Caco-2 (cell line): Measurements from ENCODE around the gene VIPR2. TPM values are rescaled to one million over a fixed set of nuclear protein-coding genes. Genes with fewer than 3 reads are reported as not detected.

Experiments used
- BruUV-seq: library from RNA; stranded (reverse); fragments of 400-500 nt; replicated peaks from 2 replicates; lab custom pipeline; 2021; lab: Mats Ljungman, UMichigan
- CTCF ChIA-PET: fragments of 300-600 bp; sonication (Branson Sonifier 250); formaldehyde crosslinking; loops from one replicate; lab custom pipeline; 2022; ENCODE audit warnings: antibody characterized with exemption; lab: Charles Lee
- POLR2A ChIA-PET: fragments of 300-600 bp; sonication (Branson Sonifier 250); formaldehyde crosslinking; loops from one replicate; lab custom pipeline; 2022; ENCODE audit warnings: antibody characterized with exemption; lab: Charles Lee
- DNase-seq, 2 experiments: peaks; one replicate each; pipeline versions ENCODE4 v3.0.0 to v3.0.0-alpha.2; 2020 to 2022
- H3K27me3 ChIP-seq: replicated peaks from 2 replicates; pipeline ENCODE4 v1.6.0; 2011; ENCODE audit warnings: low read length; ENCODE audit not compliant: control insufficient read depth, insufficient read depth
- H3K36me3 ChIP-seq: 2 replicates; pipeline ENCODE4 v1.5.1; 2011; ENCODE audit warnings: low read length; ENCODE audit not compliant: control insufficient read depth, insufficient read depth
- H3K4me1 ChIP-seq: fragments of 250-450 bp; sonication (Bioruptor Pico); 2 replicates; pipeline ENCODE4 v1.5.1; 2020; ENCODE audit warnings: mild to moderate bottlenecking
- H3K4me3 ChIP-seq: 2 replicates; pipeline ENCODE4 v1.5.1; 2011; ENCODE audit warnings: low read depth, mild to moderate bottlenecking, control low read depth, low read length
- H3K9me3 ChIP-seq: fragments of 250-450 bp; sonication (Bioruptor Pico); 2 replicates; pipeline ENCODE4 v1.5.1; 2020; ENCODE audit warnings: mild to moderate bottlenecking, moderate library complexity
- H3K27ac Mint-ChIP-seq: one replicate; pipeline ENCODE4 v1.8.0; 2022; ENCODE audit warnings: mixed read lengths; ENCODE audit not compliant: unreplicated experiment
- H3K27me3 Mint-ChIP-seq: one replicate; pipeline ENCODE4 v1.8.0; 2022; ENCODE audit warnings: mixed read lengths; ENCODE audit not compliant: insufficient read depth, unreplicated experiment
- H3K36me3 Mint-ChIP-seq: one replicate; pipeline ENCODE4 v1.8.0; 2022; ENCODE audit warnings: mild to moderate bottlenecking, mixed read lengths; ENCODE audit not compliant: insufficient read depth, unreplicated experiment
- H3K4me1 Mint-ChIP-seq: one replicate; pipeline ENCODE4 v1.8.0; 2022; ENCODE audit warnings: low read depth, mixed read lengths; ENCODE audit not compliant: unreplicated experiment
- H3K4me3 Mint-ChIP-seq: one replicate; pipeline ENCODE4 v1.8.0; 2022; ENCODE audit warnings: mild to moderate bottlenecking, moderate library complexity, mixed read lengths; ENCODE audit not compliant: unreplicated experiment
- H3K9me3 Mint-ChIP-seq: one replicate; pipeline ENCODE4 v1.8.0; 2022; ENCODE audit warnings: mixed read lengths; ENCODE audit not compliant: unreplicated experiment
- intact Hi-C: fragments of 100-400 bp; cut with micrococcal nuclease; formaldehyde crosslinking; loops from one replicate; pipeline ENCODE4 v1.10.0; 2022; ENCODE audit not compliant: unreplicated experiment
- total RNA-seq: library from RNA; stranded (reverse); gene quantifications from 2 replicates; pipeline ENCODE4 v1.2.3, GENCODE V29; 2022
- TF ChIP-seq, protein P1 (sequence below), 2 experiments: fragments of 200-600 bp in 1 of 2; IDR thresholded peaks; 1 replicate in 1 of 2; 2 replicates in 1 of 2; pipeline versions ENCODE4 v1.5.1 to v1.8.0; 2011 to 2022; ENCODE audit warnings: antibody characterized with exemption in 1 of 2, control low read depth in 1 of 2, inconsistent platforms in 1 of 2, low read depth in 1 of 2, low read length in 1 of 2, mild to moderate bottlenecking in 1 of 2, moderate library complexity in 1 of 2; ENCODE audit not compliant: insufficient read depth in 1 of 2, severe bottlenecking in 1 of 2, unreplicated experiment in 1 of 2

Gene VIPR2
- total RNA-seq, 1 experiment from 2014 or later, result not detected

DNA sequence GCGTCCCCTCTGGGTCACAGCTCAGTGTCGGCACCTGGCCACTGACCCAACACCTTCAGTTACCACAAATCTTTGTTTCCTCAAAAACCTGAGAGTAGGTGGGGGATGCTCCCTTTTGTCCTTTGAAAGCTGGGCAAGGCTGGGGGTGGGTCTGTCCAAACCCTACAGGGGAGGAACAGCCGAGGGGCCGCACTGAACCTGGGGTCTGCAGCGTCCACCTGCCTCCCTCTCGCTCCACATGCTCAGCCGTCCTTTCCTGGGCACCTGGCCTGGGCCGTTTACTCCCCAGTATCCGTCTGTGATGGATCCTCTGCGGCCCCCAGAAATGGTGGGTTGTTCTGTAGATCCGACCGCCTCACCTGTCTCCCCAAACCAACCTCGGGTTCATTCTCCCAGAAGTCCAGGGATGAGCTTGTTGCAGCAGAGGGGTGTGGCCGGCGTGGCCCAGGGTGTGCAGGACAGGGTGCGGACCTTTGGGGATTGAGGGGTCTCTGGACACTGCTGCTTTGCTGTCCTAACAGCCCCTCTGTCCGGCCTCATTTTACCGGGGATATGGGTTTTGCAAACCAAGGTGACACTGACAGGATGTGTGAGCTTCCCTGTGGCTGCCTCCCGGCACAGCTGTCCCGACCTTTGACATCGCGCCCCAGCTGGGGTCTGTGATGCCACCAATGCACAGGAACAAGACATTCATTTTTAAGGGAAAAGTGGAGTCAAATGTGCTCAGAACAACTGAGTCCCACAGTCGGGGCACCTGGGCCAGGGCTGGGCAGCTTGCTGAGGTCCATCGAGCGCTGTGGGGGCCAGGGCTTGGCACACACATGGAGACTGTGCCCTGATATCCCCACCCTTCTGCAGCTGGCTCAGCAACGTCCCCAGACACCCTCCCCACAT lies 115.9 kb downstream of the VIPR2 start:
- H3K9me3 ChIP-seq, result no peaks in the 10 kb centered on the region
- H3K27me3 ChIP-seq, result no peaks in the 10 kb centered on the region
- H3K36me3 Mint-ChIP-seq, result no peaks in the 10 kb centered on the region
- H3K4me3 Mint-ChIP-seq, result no peak overlapping the region
- no peaks in the 10 kb centered on the region for H3K36me3 ChIP-seq
- peaks cover 2% of the 10 kb centered on the region for H3K27me3 Mint-ChIP-seq
- H3K4me3 ChIP-seq, result no peak overlapping the region
- peak overlapping the region; percentile 53 for H3K27ac Mint-ChIP-seq
- intact Hi-C loops, result no loop called here
- ChIA-PET POLR2A (no interaction called here), CTCF (interaction anchor here (0.5 kb wide), 1 partner anchor 15 kb away, joined by 3 read pairs; no protein-coding TSS in a partner anchor)
- H3K4me1 ChIP-seq, result peaks cover 8% of the 10 kb centered on the region
- peaks cover 7% of the 10 kb centered on the region for H3K9me3 Mint-ChIP-seq
- no peak for DNase-seq
- H3K4me1 Mint-ChIP-seq, result no peaks in the 10 kb centered on the region
- no TSS peak for BruUV-seq
- TF ChIP-seq, protein P1, sequence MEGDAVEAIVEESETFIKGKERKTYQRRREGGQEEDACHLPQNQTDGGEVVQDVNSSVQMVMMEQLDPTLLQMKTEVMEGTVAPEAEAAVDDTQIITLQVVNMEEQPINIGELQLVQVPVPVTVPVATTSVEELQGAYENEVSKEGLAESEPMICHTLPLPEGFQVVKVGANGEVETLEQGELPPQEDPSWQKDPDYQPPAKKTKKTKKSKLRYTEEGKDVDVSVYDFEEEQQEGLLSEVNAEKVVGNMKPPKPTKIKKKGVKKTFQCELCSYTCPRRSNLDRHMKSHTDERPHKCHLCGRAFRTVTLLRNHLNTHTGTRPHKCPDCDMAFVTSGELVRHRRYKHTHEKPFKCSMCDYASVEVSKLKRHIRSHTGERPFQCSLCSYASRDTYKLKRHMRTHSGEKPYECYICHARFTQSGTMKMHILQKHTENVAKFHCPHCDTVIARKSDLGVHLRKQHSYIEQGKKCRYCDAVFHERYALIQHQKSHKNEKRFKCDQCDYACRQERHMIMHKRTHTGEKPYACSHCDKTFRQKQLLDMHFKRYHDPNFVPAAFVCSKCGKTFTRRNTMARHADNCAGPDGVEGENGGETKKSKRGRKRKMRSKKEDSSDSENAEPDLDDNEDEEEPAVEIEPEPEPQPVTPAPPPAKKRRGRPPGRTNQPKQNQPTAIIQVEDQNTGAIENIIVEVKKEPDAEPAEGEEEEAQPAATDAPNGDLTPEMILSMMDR (IDR thresholded peaks at IDR 0.05; ENCODE audit: insufficient read depth in 1 of 2, low read depth in 1 of 2, low read length in 1 of 2, severe bottlenecking in 1 of 2, unreplicated experiment in 1 of 2), result no peak

DNA sequence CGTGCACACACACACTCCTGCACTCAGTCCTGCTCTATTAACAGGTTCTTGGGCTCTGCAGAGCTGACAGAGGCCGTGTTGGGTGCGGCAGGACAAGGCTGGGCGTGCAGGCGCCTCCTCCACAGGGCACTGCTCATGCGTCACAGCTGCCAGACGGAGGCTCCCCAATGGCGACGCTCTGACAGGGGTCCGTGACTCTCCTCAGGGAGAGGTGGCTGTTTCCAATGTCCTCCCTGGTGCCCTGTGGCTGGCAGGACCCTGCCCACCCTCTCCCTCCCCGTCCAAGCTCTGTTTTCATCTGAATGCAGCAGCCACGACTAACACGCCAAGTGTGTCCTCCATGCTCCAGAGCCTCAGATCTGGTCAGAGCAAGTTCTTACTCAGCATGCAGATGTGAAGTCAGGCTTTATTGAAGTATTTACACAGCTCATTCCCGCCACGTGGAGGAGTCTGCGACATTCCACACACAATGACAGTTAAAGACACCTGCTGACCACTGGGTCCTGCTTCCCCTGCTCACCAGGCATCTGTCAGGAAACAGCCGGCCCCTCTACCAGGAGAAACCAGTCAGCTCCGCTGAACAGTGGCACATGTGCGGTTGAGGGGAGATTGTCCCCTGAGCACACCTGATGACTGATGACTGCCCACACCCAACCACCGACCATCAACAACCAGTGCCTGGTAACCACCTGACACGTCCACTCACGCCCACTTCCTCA lies 116.7 kb downstream of the VIPR2 start:
- H3K27me3 Mint-ChIP-seq, result no peaks in the 10 kb centered on the region
- no peaks in the 10 kb centered on the region for H3K36me3 Mint-ChIP-seq
- Histone ChIP-seq H3K4me1 (peaks cover 8% of the 10 kb centered on the region), H3K27me3 (no peaks in the 10 kb centered on the region), H3K36me3 (no peaks in the 10 kb centered on the region), H3K9me3 (no peaks in the 10 kb centered on the region), H3K4me3 (peak overlapping the region; percentile 8; the same call in 1 of the 2 replicates)
- ChIA-PET CTCF (no interaction called here), POLR2A (no interaction called here)
- H3K4me1 Mint-ChIP-seq, result no peaks in the 10 kb centered on the region
- H3K27ac Mint-ChIP-seq, result peak overlapping the region; percentile 53
- DNase-seq, result peak in 1 of 2 experiments; percentile 37
- peak overlapping the region; percentile 48 for H3K4me3 Mint-ChIP-seq
- peaks cover 7% of the 10 kb centered on the region for H3K9me3 Mint-ChIP-seq
- TF ChIP-seq, protein P1 (IDR thresholded peaks at IDR 0.05; ENCODE audit: insufficient read depth in 1 of 2, low read depth in 1 of 2, low read length in 1 of 2, severe bottlenecking in 1 of 2, unreplicated experiment in 1 of 2), result no peak
- no TSS peak for BruUV-seq
- intact Hi-C loops, result no loop called here

DNA sequence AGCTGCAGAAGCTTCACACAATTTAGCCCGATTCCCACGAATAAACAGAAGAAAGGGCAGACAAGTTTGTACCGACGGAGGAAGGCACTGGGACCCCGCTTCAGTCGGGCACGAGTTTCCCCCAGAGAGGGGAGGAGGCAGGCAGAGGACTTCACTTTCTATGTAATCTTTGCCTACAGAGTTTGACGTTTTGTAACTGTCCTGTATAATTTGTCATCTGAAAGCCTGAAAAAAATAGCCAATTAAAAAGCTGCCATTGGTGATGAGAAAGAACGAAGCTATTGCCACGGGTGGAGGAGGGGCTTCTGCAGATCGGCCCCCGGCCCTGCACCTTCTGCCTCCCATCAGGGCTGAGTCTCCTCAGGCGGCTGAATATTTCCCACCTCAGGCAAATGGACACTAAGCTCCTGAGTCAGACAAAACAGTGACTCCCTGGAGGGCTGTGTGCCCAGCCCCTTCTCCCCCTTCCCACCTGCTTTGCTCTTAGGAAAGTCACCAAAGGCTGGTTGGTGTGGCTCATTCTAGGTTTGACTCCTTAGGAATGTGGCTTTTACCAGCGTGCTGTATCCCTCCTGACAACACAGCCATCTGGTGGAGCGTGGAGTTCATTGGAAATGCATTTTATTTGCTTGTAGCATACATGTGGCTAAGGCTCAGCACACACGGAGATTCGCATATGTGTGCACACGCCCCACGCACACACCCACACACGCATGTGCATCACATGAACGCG lies 117.4 kb downstream of the VIPR2 start:
- no TSS peak for BruUV-seq
- TF ChIP-seq, protein P1 (IDR thresholded peaks at IDR 0.05; ENCODE audit: insufficient read depth in 1 of 2, low read depth in 1 of 2, low read length in 1 of 2, severe bottlenecking in 1 of 2, unreplicated experiment in 1 of 2), result no peak
- no peak for DNase-seq
- intact Hi-C loops, result no loop called here
- peak overlapping the region; percentile 8; the same call in 1 of the 2 replicates for H3K4me3 ChIP-seq
- H3K4me3 Mint-ChIP-seq, result no peak overlapping the region
- H3K36me3 ChIP-seq, result no peaks in the 10 kb centered on the region
- peaks cover 7% of the 10 kb centered on the region for H3K9me3 Mint-ChIP-seq
- H3K4me1 ChIP-seq, result peaks cover 8% of the 10 kb centered on the region
- no peaks in the 10 kb centered on the region for H3K4me1 Mint-ChIP-seq
- no peaks in the 10 kb centered on the region for H3K27me3 ChIP-seq
- no peaks in the 10 kb centered on the region for H3K9me3 ChIP-seq
- no peak overlapping the region for H3K27ac Mint-ChIP-seq
- ChIA-PET POLR2A (no interaction called here), CTCF (no interaction called here)
- H3K36me3 Mint-ChIP-seq, result no peaks in the 10 kb centered on the region
- H3K27me3 Mint-ChIP-seq, result no peaks in the 10 kb centered on the region
